NK-92 (cell line): ENCODE data around the gene MFSD6L.

ENCODE experiments used
- DNase-seq: peaks from one replicate; lab custom pipeline; 2025; ENCODE audit not compliant: unreplicated experiment; lab: John Stamatoyannopoulos, UW

MFSD6L gene

GRCh38 chr17:8794636-8795035 is 4.5 kb downstream of the MFSD6L start:
- no peak for DNase-seq

- no peak for DNase-seq
Observed at GRCh38 chr17:8793649-8794048, 5.5 kb downstream of the MFSD6L start.

GRCh38 chr17:8792646-8793045 is 6.5 kb downstream of the MFSD6L start:
- no peak for DNase-seq

GRCh38 chr17:8791910-8792270 is 7.3 kb downstream of the MFSD6L start:
- no peak for DNase-seq

- DNase-seq, result no peak
Observed at GRCh38 chr17:8791248-8791909, 7.8 kb downstream of the MFSD6L start.

- DNase-seq, result no peak
Observed at GRCh38 chr17:8789743-8790142, 9.4 kb downstream of the MFSD6L start.

DNA sequence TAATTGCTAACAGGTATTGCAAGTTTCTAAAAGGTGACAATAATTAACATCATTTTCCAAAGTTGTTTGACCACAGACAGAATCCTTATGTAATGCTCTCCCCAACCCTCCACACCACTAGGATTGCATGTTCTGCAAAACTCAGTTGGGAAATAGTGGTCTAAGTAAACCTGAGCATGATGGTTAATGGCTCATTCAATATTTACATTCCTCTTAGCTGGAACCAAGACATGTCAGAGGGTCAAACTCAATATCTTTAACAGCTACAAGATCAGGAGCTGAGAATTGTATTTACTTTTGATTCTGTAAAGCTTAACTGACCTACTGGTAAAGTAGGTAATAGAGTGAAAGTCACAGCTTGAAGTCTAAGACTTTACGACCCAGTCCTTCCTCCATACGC is 10.2 kb downstream of the MFSD6L start:
- no peak for DNase-seq

GRCh38 chr17:8785547-8786413 is 13.4 kb downstream of the MFSD6L start:
- DNase-seq, result no peak

- no peak for DNase-seq
Observed at GRCh38 chr17:8782176-8782575, 17.0 kb downstream of the MFSD6L start.

- DNase-seq, result no peak
Observed at GRCh38 chr17:8781776-8782175, 17.4 kb downstream of the MFSD6L start.

DNA sequence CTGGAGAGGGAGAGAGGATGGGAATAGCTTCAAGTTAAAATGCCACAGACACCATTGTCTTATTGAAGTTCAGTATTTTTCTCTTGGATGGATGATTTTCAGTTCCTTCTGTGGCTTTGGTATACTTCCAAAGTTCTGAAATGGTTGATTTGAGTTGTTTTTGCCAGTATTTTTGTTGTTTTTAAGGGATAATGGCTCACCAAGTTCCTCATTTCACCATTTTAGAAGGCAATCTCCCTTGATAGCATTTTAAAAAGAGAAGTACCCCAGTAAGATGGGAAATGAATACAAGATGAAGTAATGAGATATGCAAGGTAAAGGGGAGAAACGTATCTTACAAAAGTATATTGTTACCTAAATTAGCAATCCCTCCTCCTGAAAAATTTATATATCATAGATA is 22.3 kb downstream of the MFSD6L start:
- no peak for DNase-seq

DNA sequence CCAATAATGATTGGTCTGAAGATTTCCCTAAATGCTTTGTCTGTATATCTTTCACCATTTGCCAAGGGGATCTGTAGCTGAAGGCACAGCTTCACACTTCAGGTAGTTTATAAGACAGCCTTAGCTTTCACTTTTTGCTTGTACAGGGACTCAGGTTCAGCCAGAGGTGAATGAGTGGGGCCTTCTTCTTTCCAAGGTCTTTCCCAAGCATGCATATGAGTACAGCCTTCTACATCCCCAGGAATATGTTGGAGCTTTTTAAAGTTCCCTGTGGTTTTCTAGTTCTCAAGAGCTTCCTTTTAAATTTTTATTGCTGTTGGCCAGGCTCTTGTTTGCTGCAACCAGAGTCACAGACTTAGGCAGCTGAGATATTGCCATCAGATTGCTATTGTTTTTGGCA is 22.9 kb downstream of the MFSD6L start:
- no peak for DNase-seq

- DNase-seq, result no peak
Observed at GRCh38 chr17:8766731-8767130, 32.4 kb downstream of the MFSD6L start.

GRCh38 chr17:8762012-8762411 is 37.2 kb downstream of the MFSD6L start:
- DNase-seq, result no peak

DNA sequence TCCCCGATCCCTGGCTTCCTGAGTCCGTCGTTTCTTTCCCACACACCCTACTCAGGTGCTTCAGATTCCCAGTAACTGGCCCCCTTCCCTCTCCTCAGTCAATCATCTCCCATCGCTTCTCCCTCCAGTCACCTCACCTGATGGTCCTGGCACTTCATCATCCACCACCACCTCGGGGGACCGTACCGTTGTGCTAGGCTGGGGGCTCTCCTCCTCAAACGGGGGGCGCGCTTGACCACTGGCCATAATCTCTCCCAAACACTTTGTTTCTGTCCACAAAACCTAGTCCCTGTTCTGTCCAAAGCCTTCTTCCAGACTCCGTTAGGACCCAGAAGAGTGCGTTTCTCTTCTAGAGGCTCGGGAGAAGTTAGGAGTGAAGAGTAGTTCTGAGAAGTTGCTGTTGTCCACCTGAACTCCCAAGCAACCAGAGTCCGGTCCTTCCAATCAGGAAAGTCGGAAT is 41.0 kb downstream of the MFSD6L start, which contains the start of gene SPDYE4:
TSS of gene SPDYE4 (minus strand) at position 410 of the 460 bp plus-strand sequence. CDS start at position 246, 164 bp downstream.
- no peak for DNase-seq

DNA sequence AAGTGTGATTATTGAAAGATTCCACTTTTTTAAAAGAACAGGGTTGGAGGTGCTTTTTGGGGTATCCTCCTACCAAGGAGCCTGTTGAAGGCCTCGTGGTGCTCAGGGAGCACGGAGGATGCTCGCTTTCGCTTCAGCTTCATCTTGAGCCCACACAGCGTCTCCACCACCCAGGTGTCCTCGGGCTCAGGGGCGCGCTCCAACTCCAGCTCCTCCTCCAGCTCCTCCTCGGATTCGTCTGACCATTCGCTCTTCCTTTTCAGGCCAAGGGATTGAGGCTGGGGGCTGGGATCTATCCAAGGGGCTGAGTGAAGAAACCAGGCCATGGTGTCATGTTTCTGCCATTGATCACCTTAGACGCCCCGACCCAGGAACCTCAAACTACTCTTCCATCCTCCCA is 42.0 kb downstream of the MFSD6L start:
- no peak for DNase-seq

GRCh38 chr17:8755590-8756255 is 43.4 kb downstream of the MFSD6L start:
- DNase-seq, result no peak

- DNase-seq, result no peak
Observed at GRCh38 chr17:8754890-8755289, 44.3 kb downstream of the MFSD6L start.

- DNase-seq, result no peak
Observed at GRCh38 chr17:8753976-8754440, 45.2 kb downstream of the MFSD6L start.

DNA sequence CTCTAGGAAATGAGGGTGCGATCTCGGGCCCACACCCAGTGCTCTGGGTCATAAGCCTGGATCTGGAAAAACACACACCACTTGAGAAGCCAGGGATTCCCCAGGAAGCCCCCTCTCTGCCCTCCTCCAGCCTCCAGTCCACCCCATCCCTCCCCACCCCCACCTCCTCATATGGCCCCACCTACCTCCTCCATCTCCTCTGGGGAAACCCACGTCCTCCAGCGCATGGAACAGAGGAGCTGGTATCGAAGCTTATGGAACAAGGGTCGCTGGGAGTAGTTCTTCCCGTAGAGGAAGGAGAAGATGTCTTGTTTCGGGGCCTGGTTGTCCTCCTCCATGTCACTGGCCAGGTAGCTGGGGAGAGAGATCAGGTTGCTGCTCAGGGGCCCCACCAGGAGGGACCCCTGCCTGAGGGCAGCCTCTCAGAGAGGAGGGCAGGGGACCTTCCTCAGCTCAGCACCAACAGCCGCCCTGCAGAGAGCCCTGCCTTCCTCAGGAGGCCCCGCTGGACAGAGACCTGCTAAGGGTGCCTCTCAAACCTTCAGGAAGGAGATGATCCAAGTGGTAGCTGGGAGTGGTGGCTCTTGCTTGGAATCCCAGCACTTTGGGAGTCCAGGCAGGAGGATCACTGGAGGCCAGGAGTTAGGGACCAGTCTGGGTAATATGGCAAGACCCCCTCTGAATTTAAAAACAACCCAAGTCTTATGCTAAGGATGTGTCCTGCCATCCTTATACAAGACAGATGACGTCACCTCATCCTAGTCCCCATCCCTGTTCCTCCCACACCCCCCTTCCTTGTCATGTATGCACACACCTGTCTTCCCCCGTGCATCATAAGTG is 45.8 kb downstream of the MFSD6L start:
- no peak for DNase-seq

- DNase-seq, result no peak
Observed at GRCh38 chr17:8749616-8750015, 49.5 kb downstream of the MFSD6L start.
